HG02571 (cell line): Measurements from ENCODE around the gene PIP4K2A.
A peak's percentile ranks its signal among the peaks of the same experiment; 100 is the strongest.

ENCODE experiments used
- ATAC-seq: cut with Tn5 transposase; IDR thresholded peaks from one replicate; pipeline ENCODE4 v1.9.1; 2021; ENCODE audit warnings: mild to moderate bottlenecking, moderate library complexity; ENCODE audit not compliant: unreplicated experiment

The PIP4K2A gene

GRCh38 chr10:22491931-22492615, 222.3 kb downstream of the PIP4K2A start:
- ATAC-seq = no peak

- no peak for ATAC-seq
Observed at GRCh38 chr10:22491480-22491879, 222.9 kb downstream of the PIP4K2A start.

GRCh38 chr10:22489975-22490374, 224.4 kb downstream of the PIP4K2A start:
- no peak for ATAC-seq

- ATAC-seq = peak; percentile 65
Observed at GRCh38 chr10:22489467-22489866, 224.9 kb downstream of the PIP4K2A start.

GRCh38 chr10:22486431-22486830, 227.9 kb downstream of the PIP4K2A start:
- ATAC-seq = no peak
